NB4 (cell line): ENCODE measurements around the gene RPTOR.

Experiments used
- POLR2A ChIP-seq: IDR thresholded peaks from 2 replicates; pipeline ENCODE4 v1.6.1; 2011; ENCODE audit warnings: mild to moderate bottlenecking; ENCODE audit not compliant: insufficient read length; ENCODE audit errors: extremely low read depth
- TF ChIP-seq, protein P1 (sequence below): IDR thresholded peaks from one replicate; pipeline ENCODE4 v1.5.1; 2012; ENCODE audit warnings: low read depth, low read length
- TF ChIP-seq, protein P2 (sequence below): IDR thresholded peaks from 2 replicates; pipeline ENCODE4 v1.6.1; 2011; ENCODE audit warnings: low read depth, low read length

DNA sequence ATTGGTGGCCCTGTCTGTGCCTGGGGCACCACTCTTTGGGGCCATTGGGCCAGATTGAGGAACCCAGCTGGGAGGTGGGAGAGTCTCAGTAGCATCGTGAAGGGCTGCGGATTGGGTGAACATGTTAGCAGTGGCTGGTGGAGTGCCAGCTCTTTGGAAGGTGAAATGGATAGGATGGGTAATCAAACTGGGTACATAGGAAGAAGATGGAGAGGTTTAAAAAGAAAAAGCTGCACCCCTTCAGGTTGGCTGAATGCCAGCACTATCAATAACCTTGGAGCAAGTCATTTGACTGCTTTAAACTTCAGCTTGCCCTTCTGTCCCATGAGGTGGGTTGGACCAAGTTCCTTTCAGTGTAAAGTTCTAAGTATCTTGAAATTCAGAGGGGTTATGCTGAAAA is 95.0 kb downstream of the RPTOR start:
- TF ChIP-seq, protein P1, sequence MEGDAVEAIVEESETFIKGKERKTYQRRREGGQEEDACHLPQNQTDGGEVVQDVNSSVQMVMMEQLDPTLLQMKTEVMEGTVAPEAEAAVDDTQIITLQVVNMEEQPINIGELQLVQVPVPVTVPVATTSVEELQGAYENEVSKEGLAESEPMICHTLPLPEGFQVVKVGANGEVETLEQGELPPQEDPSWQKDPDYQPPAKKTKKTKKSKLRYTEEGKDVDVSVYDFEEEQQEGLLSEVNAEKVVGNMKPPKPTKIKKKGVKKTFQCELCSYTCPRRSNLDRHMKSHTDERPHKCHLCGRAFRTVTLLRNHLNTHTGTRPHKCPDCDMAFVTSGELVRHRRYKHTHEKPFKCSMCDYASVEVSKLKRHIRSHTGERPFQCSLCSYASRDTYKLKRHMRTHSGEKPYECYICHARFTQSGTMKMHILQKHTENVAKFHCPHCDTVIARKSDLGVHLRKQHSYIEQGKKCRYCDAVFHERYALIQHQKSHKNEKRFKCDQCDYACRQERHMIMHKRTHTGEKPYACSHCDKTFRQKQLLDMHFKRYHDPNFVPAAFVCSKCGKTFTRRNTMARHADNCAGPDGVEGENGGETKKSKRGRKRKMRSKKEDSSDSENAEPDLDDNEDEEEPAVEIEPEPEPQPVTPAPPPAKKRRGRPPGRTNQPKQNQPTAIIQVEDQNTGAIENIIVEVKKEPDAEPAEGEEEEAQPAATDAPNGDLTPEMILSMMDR: no peak
- TF ChIP-seq, protein P2, sequence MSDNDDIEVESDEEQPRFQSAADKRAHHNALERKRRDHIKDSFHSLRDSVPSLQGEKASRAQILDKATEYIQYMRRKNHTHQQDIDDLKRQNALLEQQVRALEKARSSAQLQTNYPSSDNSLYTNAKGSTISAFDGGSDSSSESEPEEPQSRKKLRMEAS: no peak
- no peak for TF ChIP-seq POLR2A
